Endothelial cell of umbilical vein (primary cell): ENCODE measurements around the gene SMIM14. TPM values are rescaled to one million over a fixed set of nuclear protein-coding genes. Genes with fewer than 3 reads are reported as not detected.
A peak's percentile ranks its signal among the peaks of the same experiment; 100 is the strongest.

ENCODE experiments used
- BruUV-seq: library from RNA; stranded (reverse); fragments of 400-500 nt; replicated peaks from 2 replicates; lab custom pipeline; 2021; lab: Mats Ljungman, UMichigan
- CTCF ChIA-PET: fragments of 300-600, 350-600 bp; sonication (Branson Sonifier 250); formaldehyde crosslinking; loops from one replicate; lab custom pipeline; 2021; ENCODE audit warnings: antibody characterized with exemption, inconsistent platforms; lab: Charles Lee
- POLR2A ChIA-PET: fragments of 300-600, 350-600 bp; sonication (Branson Sonifier 250); formaldehyde crosslinking; loops from one replicate; lab custom pipeline; 2021; ENCODE audit warnings: antibody characterized with exemption, inconsistent platforms; lab: Charles Lee
- DNase-seq: peaks from one replicate; pipeline ENCODE4 v3.0.0-alpha.2; 2011; ENCODE audit warnings: low read depth, low spot score
- FAIRE-seq: peaks from 2 replicates; lab custom pipeline; 2011; peaks lifted over from hg19 to GRCh38; lab: Jason Lieb, UNC
- H2AFZ ChIP-seq: 2 replicates; pipeline ENCODE4 v1.6.0; 2012; ENCODE audit warnings: low read depth, low read length, control low read depth, inconsistent platforms
- H3K27ac ChIP-seq: 2 replicates; pipeline ENCODE4 v1.5.1; 2011; ENCODE audit warnings: low read depth, mild to moderate bottlenecking, control low read depth, low read length, moderate library complexity; ENCODE audit not compliant: insufficient read depth
- H3K27me3 ChIP-seq, 2 experiments: 2 replicates each; pipeline versions ENCODE4 v1.6.0 to v1.6.1; 2011; ENCODE audit warnings: low read length in 2 of 2, mixed read lengths in 1 of 2; ENCODE audit not compliant: control insufficient read depth in 2 of 2, insufficient read depth in 2 of 2
- H3K36me3 ChIP-seq, 2 experiments: 2 replicates in 1 of 2; 3 replicates in 1 of 2; pipeline ENCODE4 v1.5.1; 2011; ENCODE audit warnings: low read length in 2 of 2, mild to moderate bottlenecking in 1 of 2, moderate library complexity in 1 of 2; ENCODE audit not compliant: control insufficient read depth in 2 of 2, insufficient read depth in 2 of 2; ENCODE audit errors: extremely low read depth in 1 of 2
- H3K4me1 ChIP-seq: 3 replicates; pipeline ENCODE4 v1.5.1; 2011; ENCODE audit warnings: mild to moderate bottlenecking, low read length; ENCODE audit not compliant: control insufficient read depth, insufficient read depth; ENCODE audit errors: extremely low read depth
- H3K4me2 ChIP-seq: 2 replicates; pipeline ENCODE4 v1.6.1; 2011; ENCODE audit warnings: low read length, control low read depth, mixed read lengths; ENCODE audit not compliant: insufficient read depth
- H3K4me3 ChIP-seq, 3 experiments: fragments of 200-600 bp in 1 of 3; sonication (generic), shearing (Covaris generic) in 1 of 3; replicated peaks in 1 of 3; 2 replicates each; pipeline ENCODE4 v1.5.1; 2011 to 2016; ENCODE audit warnings: control low read depth in 3 of 3, low read length in 3 of 3, mild to moderate bottlenecking in 2 of 3, inconsistent platforms in 1 of 3, low read depth in 1 of 3, moderate library complexity in 1 of 3; ENCODE audit not compliant: insufficient read depth in 1 of 3
- H3K79me2 ChIP-seq: 2 replicates; pipeline ENCODE4 v1.6.0; 2012; ENCODE audit warnings: low read length, inconsistent platforms; ENCODE audit not compliant: control insufficient read depth, insufficient read depth
- H3K9ac ChIP-seq: replicated peaks from 2 replicates; pipeline ENCODE3; 2011; ENCODE audit warnings: low read length, control low read depth; ENCODE audit not compliant: insufficient read depth; ENCODE audit errors: extremely low read depth
- H3K9me1 ChIP-seq: replicated peaks from 3 replicates; pipeline ENCODE4 v1.6.0; 2011; ENCODE audit warnings: mild to moderate bottlenecking, low read length; ENCODE audit not compliant: control insufficient read depth, insufficient read depth; ENCODE audit errors: extremely low read depth
- H3K9me3 ChIP-seq: replicated peaks from 2 replicates; pipeline ENCODE4 v1.5.1; 2012; ENCODE audit warnings: low read length, inconsistent platforms; ENCODE audit not compliant: control insufficient read depth, insufficient read depth
- H4K20me1 ChIP-seq: replicated peaks from 2 replicates; pipeline ENCODE3; 2011; ENCODE audit warnings: mild to moderate bottlenecking, low read length; ENCODE audit not compliant: control insufficient read depth, insufficient read depth; ENCODE audit errors: extremely low read depth
- EZH2 ChIP-seq: IDR thresholded peaks from 2 replicates; pipeline ENCODE4 v1.6.1; 2012; ENCODE audit warnings: borderline replicate concordance, low read depth, mild to moderate bottlenecking, moderate library complexity, low read length, inconsistent platforms; ENCODE audit not compliant: severe bottlenecking
- FOS ChIP-seq: IDR thresholded peaks from 2 replicates; pipeline ENCODE4 v1.6.1; 2011; ENCODE audit warnings: mild to moderate bottlenecking, low read length, moderate library complexity, borderline replicate concordance; ENCODE audit not compliant: insufficient read depth
- GATA2 ChIP-seq: IDR thresholded peaks from 2 replicates; pipeline ENCODE4 v1.7.0; 2011; ENCODE audit warnings: low read depth, mild to moderate bottlenecking, moderate library complexity, mixed read lengths, low read length; ENCODE audit not compliant: insufficient read length, insufficient read depth
- JUN ChIP-seq: IDR thresholded peaks from 2 replicates; pipeline ENCODE4 v1.6.1; 2011; ENCODE audit warnings: borderline replicate concordance, low read depth; ENCODE audit not compliant: insufficient read length, insufficient read depth
- MYC ChIP-seq: IDR thresholded peaks from one replicate; pipeline ENCODE4 v1.6.1; 2011; ENCODE audit warnings: mild to moderate bottlenecking, low read depth, low read length
- POLR2A ChIP-seq: IDR thresholded peaks from 2 replicates; pipeline ENCODE4 v1.6.1; 2012; ENCODE audit warnings: low read depth, mild to moderate bottlenecking, control low read depth, low read length
- POLR2AphosphoS5 ChIP-seq: IDR thresholded peaks from 2 replicates; pipeline ENCODE4 v1.6.1; 2012; ENCODE audit warnings: low read depth, mild to moderate bottlenecking, control low read depth, low read length, moderate library complexity; ENCODE audit not compliant: insufficient read depth
- dilution Hi-C: fragments of 300-500 bp; cut with MboI; formaldehyde crosslinking; loops from one replicate; pipeline ENCODE4 v1.15.0; 2019; ENCODE audit warnings: low sequenced_read_pairs; ENCODE audit not compliant: extremely low pct_ligation_motif_present
- intact Hi-C: fragments of 100-400 bp; cut with micrococcal nuclease; formaldehyde crosslinking; loops from one replicate; pipeline ENCODE4 v1.10.0; 2022
- polyA plus RNA-seq, 4 experiments: library from polyadenylated mRNA; depleted of rRNA in 3 of 4; stranded (reverse) in 3 of 4; unstranded in 1 of 4; fragments of >200 nt; gene quantifications; 2 replicates each; pipeline versions ENCODE4 v1.2.1 to v1.2.3, GENCODE V29; 2011 to 2012; ENCODE audit warnings: missing spikeins in 1 of 4
- total RNA-seq: library from RNA; stranded (reverse); gene quantifications from 2 replicates; pipeline ENCODE4 v1.2.3, GENCODE V29; 2021
- TF ChIP-seq, protein P1 (sequence below): IDR thresholded peaks from 2 replicates; pipeline ENCODE4 v1.6.1; 2011; ENCODE audit not compliant: insufficient read depth, insufficient read length
- TF ChIP-seq, protein P2 (sequence below), 2 donors: IDR thresholded peaks; 1 replicate in 1 of 2; 2 replicates in 1 of 2; pipeline ENCODE4 v1.5.1; 2011; ENCODE audit warnings: low read length in 2 of 2, mild to moderate bottlenecking in 2 of 2, moderate library complexity in 2 of 2, control low read depth in 1 of 2, inconsistent platforms in 1 of 2, low read depth in 1 of 2; ENCODE audit not compliant: insufficient read depth in 1 of 2; ENCODE audit errors: extremely low read depth in 1 of 2

SMIM14 gene
- total and polyA plus RNA-seq, 2 donors (not counting 3 experiments of a cell fraction or from before 2014, with no cell fraction given): 12.3 to 15.4 TPM

DNA sequence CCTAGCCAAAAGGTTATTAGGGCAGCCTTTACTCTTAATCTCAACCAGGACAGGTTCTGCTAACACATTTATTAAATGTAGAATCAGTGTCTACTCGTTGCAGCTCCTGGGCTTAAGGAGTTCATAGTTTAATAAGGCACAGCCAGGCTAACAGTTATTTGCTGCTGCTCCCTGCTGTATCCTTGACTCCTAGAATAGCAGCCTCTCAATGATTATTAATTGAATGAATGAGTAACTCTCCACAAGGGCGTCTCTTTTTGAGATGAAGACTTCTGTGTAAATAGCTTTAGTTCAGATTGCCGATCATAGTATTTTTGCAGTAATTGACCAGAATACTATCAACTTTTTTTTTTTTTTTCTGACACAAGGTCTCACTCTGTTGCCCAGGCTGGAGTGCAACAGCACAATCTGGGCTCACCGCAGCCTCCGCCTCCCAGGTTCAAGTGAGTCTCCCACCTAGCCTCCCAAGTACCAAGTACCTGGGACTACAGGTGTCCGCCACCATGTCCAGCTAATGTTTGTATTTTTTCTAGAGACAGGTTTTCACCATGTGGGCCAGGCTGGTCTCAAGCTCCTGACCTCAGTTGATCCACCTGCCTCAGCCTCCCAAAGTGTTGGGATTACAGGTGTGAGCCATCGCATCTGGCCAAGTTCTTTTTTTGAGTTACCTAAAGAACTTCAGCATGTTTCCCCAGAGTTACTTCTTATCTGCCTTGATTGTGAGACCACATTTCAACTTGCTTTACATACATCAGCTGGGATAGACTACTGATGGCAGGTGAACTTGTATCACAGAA lies 114.3 kb downstream of the SMIM14 start:
- no peaks in the 10 kb centered on the region for H3K27me3 ChIP-seq
- H3K36me3 ChIP-seq: no peaks in the 10 kb centered on the region
- peaks cover 65% of the 10 kb centered on the region for H3K79me2 ChIP-seq
- no peaks in the 10 kb centered on the region for H3K9me3 ChIP-seq
- no TSS peak for BruUV-seq
- no peak overlapping the region for H3K4me3 ChIP-seq
- dilution Hi-C loops: no loop called here
- no peak overlapping the region for H3K9ac ChIP-seq
- FAIRE-seq: no peak
- ChIA-PET CTCF (interaction anchor here (2.1 kb wide), 1 partner anchor 55 kb away, joined by 8 read pairs; no protein-coding TSS in a partner anchor), POLR2A (interaction anchor here (0.8 to 3.7 kb wide), 2 partner anchors 46 to 114 kb away, joined by 4 to 42 read pairs; partner anchors contain the start of gene SMIM14)
- intact Hi-C loops: loop anchor here (10.0 kb wide), 1 partner anchor 270 kb away; no protein-coding TSS in a partner anchor
- H3K4me1 ChIP-seq: peaks cover 22% of the 10 kb centered on the region
- no peak overlapping the region for H3K27ac ChIP-seq
- no peak overlapping the region for H3K4me2 ChIP-seq
- no peaks in the 10 kb centered on the region for H3K9me1 ChIP-seq
- no peak for TF ChIP-seq JUN
- no peak for TF ChIP-seq POLR2A
- TF ChIP-seq EZH2: no peak
- no peak for TF ChIP-seq GATA2
- no peak for TF ChIP-seq FOS
- DNase-seq: no peak
- H2AFZ ChIP-seq: no peak overlapping the region
- no peaks in the 10 kb centered on the region for H4K20me1 ChIP-seq

DNA sequence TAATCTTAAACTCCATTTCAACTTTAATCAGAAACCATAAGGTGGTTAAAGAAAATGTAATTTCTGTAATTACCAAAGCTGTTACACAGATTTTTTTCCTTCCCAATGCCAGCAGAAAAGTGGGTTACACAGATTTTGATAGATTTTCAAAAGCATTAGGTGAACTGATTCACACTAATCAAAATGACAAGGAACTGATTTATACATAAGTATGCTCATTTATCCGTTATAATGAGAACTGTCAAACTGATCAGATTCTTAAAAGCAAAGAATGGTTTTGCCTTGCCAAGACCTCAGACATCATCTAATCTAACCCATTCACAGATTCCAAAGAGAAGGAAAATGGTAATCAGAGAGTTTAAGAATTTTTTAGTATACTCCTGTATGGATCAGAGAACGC lies 116.6 kb downstream of the SMIM14 start:
- Histone ChIP-seq H3K9ac (no peak overlapping the region), H3K36me3 (no peaks in the 10 kb centered on the region), H3K27ac (peak overlapping the region; percentile 38), H3K9me1 (no peaks in the 10 kb centered on the region), H3K27me3 (no peaks in the 10 kb centered on the region), H3K9me3 (no peaks in the 10 kb centered on the region), H3K4me3 (no peak overlapping the region), H4K20me1 (no peaks in the 10 kb centered on the region), H3K4me2 (peak overlapping the region; percentile 41), H2AFZ (no peak overlapping the region), H3K79me2 (peaks cover 68% of the 10 kb centered on the region), H3K4me1 (peaks cover 16% of the 10 kb centered on the region)
- FAIRE-seq (no peak), DNase-seq (no peak)
- intact Hi-C loops: loop anchor here (10.0 kb wide), 1 partner anchor 267 kb away; no protein-coding TSS in a partner anchor
- dilution Hi-C loops: no loop called here
- CTCF ChIA-PET: interaction anchor here (0.9 kb wide), 1 partner anchor 53 kb away, joined by 3 read pairs; no protein-coding TSS in a partner anchor
- BruUV-seq: no TSS peak
- TF ChIP-seq POLR2AphosphoS5 (no peak), EZH2 (no peak), POLR2A (no peak), GATA2 (no peak), MYC (no peak), FOS (no peak), JUN (no peak)
- TF ChIP-seq, protein P1, sequence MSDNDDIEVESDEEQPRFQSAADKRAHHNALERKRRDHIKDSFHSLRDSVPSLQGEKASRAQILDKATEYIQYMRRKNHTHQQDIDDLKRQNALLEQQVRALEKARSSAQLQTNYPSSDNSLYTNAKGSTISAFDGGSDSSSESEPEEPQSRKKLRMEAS: no peak
- TF ChIP-seq, protein P2, sequence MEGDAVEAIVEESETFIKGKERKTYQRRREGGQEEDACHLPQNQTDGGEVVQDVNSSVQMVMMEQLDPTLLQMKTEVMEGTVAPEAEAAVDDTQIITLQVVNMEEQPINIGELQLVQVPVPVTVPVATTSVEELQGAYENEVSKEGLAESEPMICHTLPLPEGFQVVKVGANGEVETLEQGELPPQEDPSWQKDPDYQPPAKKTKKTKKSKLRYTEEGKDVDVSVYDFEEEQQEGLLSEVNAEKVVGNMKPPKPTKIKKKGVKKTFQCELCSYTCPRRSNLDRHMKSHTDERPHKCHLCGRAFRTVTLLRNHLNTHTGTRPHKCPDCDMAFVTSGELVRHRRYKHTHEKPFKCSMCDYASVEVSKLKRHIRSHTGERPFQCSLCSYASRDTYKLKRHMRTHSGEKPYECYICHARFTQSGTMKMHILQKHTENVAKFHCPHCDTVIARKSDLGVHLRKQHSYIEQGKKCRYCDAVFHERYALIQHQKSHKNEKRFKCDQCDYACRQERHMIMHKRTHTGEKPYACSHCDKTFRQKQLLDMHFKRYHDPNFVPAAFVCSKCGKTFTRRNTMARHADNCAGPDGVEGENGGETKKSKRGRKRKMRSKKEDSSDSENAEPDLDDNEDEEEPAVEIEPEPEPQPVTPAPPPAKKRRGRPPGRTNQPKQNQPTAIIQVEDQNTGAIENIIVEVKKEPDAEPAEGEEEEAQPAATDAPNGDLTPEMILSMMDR (IDR thresholded peaks at IDR 0.05; ENCODE audit: extremely low read depth in 1 of 2, insufficient read depth in 1 of 2, low read depth in 1 of 2, low read length in 2 of 2): no peak
- POLR2A ChIA-PET: no interaction called here
